ENCODE measurements around the gene CACNA1C. TPM values are rescaled to one million over a fixed set of nuclear protein-coding genes. Genes with fewer than 3 reads are reported as not detected.

CACNA1C gene
- total RNA-seq, 4 donors from 2014 or later = 9.7 to 42.1 (median 18.1) TPM

- Histone ChIP-seq H3K36me3 (no peaks in the 10 kb centered on the region), H3K4me1 (peaks cover 0 to 26% (median 0%) of the 10 kb centered on the region in 4 donors), H3K9me3 (no peaks in the 10 kb centered on the region), H3K4me3 (no peak overlapping the region), H3K27me3 (no peaks in the 10 kb centered on the region), H3K27ac (peak overlapping the region in 3 of 4 donors; percentile 62 to 78 (median 71))
- TF ChIP-seq CTCF (IDR thresholded peaks at IDR 0.05) = peak in 2 of 6 experiments; percentile 32 to 37
- TF ChIP-seq POLR2A (IDR thresholded peaks at IDR 0.05) = no peak
- peak in 2 of 3 donors; percentile 87 to 95 for DNase-seq
Observed at GRCh38 chr12:2163177-2163941, 110.6 kb downstream of the CACNA1C start.

GRCh38 chr12:2165021-2165420 is 112.2 kb downstream of the CACNA1C start:
- peaks cover 0 to 32% (median 4%) of the 10 kb centered on the region in 4 donors for H3K4me1 ChIP-seq
- no peaks in the 10 kb centered on the region for H3K27me3 ChIP-seq
- no peak for DNase-seq
- no peaks in the 10 kb centered on the region for H3K9me3 ChIP-seq
- TF ChIP-seq POLR2A (IDR thresholded peaks at IDR 0.05) (no peak), CTCF (IDR thresholded peaks at IDR 0.05) (no peak)
- H3K36me3 ChIP-seq = no peaks in the 10 kb centered on the region
- no peak overlapping the region for H3K4me3 ChIP-seq
- no peak overlapping the region for H3K27ac ChIP-seq

GRCh38 chr12:2165927-2166326 is 113.1 kb downstream of the CACNA1C start:
- no peak overlapping the region for H3K4me3 ChIP-seq

GRCh38 chr12:2166696-2167095 is 113.9 kb downstream of the CACNA1C start:
- TF ChIP-seq CTCF (IDR thresholded peaks at IDR 0.05) (no peak), POLR2A (IDR thresholded peaks at IDR 0.05) (no peak)
- Histone ChIP-seq H3K27me3 (no peaks in the 10 kb centered on the region), H3K36me3 (no peaks in the 10 kb centered on the region), H3K4me1 (peaks cover 0 to 28% (median 6%) of the 10 kb centered on the region in 4 donors), H3K9me3 (no peaks in the 10 kb centered on the region), H3K4me3 (no peak overlapping the region), H3K27ac (no peak overlapping the region)
- DNase-seq = no peak

More at GRCh38 chr12:2165927-2166326, 113.1 kb downstream of the CACNA1C start:
- TF ChIP-seq POLR2A (IDR thresholded peaks at IDR 0.05) = no peak
- TF ChIP-seq CTCF (IDR thresholded peaks at IDR 0.05) = no peak
- no peak for DNase-seq
- H3K27ac ChIP-seq = no peak overlapping the region
- H3K4me1 ChIP-seq = peaks cover 0 to 36% (median 6%) of the 10 kb centered on the region in 4 donors
- H3K27me3 ChIP-seq = no peaks in the 10 kb centered on the region
- no peaks in the 10 kb centered on the region for H3K9me3 ChIP-seq
- no peaks in the 10 kb centered on the region for H3K36me3 ChIP-seq

GRCh38 chr12:2167231-2167630 is 114.4 kb downstream of the CACNA1C start:
- H3K4me3 ChIP-seq = no peak overlapping the region
- H3K9me3 ChIP-seq = no peaks in the 10 kb centered on the region
- H3K27me3 ChIP-seq = no peaks in the 10 kb centered on the region
- H3K27ac ChIP-seq = peak overlapping the region in 2 of 4 donors; percentile 14 to 57
- H3K4me1 ChIP-seq = peaks cover 0 to 23% (median 6%) of the 10 kb centered on the region in 4 donors
- no peak for DNase-seq
- no peaks in the 10 kb centered on the region for H3K36me3 ChIP-seq
- TF ChIP-seq CTCF (IDR thresholded peaks at IDR 0.05) (no peak), POLR2A (IDR thresholded peaks at IDR 0.05) (no peak)
